K562 (cell line): ENCODE measurements around the gene FSTL1. TPM values are rescaled to one million over a fixed set of nuclear protein-coding genes. Genes with fewer than 3 reads are reported as not detected.

Experiments
- ATAC-seq: fragments of 200-7000 bp; cut with Tn5 transposase; 3 replicates; pipeline ENCODE4 v1.9.1; 2020; ENCODE audit warnings: moderate library complexity
- BruUV-seq: library from RNA; stranded (reverse); fragments of 400-500 nt; replicated peaks from 2 replicates; lab custom pipeline; 2021; lab: Mats Ljungman, UMichigan
- CTCF ChIA-PET: fragments of 300-600 bp; formaldehyde crosslinking; extraction: SDS; loops from one replicate; lab custom pipeline; 2021; ENCODE audit warnings: low intra/inter-chr PET ratio; lab: Yijun Ruan, JAX
- POLR2A ChIA-PET: fragments of 300-600, 350-650 bp; sonication (Branson Sonifier 250); formaldehyde crosslinking; extraction: SDS; loops from one replicate; lab custom pipeline; 2021; ENCODE audit warnings: antibody characterized with exemption, inconsistent platforms; lab: Yijun Ruan, JAX
- DNase-seq, 4 experiments: peaks; one replicate each; pipeline versions ENCODE4 v3.0.0 to v3.0.0-alpha.2; 2011 to 2018; ENCODE audit warnings: low spot score in 3 of 4, mixed read lengths in 3 of 4; ENCODE audit errors: extremely low read depth in 1 of 4
- FAIRE-seq: peaks from 2 replicates; lab custom pipeline; 2011; peaks lifted over from hg19 to GRCh38; lab: Jason Lieb, UNC
- H2AFZ ChIP-seq: 2 replicates; pipeline ENCODE4 v1.6.0; 2011; ENCODE audit warnings: low read depth, low read length, control low read depth, inconsistent platforms
- H3K27ac ChIP-seq: fragments of 200-600 bp; 3 replicates; pipeline ENCODE4 v1.8.0; 2011; ENCODE audit warnings: low read depth, mild to moderate bottlenecking, control low read depth, inconsistent platforms, low read length, moderate library complexity, mixed read lengths; ENCODE audit errors: extremely low read depth
- H3K27me3 ChIP-seq, 2 experiments: fragments of 300-600 bp in 1 of 2; 2 replicates in 1 of 2; 3 replicates in 1 of 2; pipeline versions ENCODE4 v1.6.0 to v1.8.0; 2011; ENCODE audit warnings: inconsistent platforms in 2 of 2, low read length in 2 of 2, mild to moderate bottlenecking in 1 of 2, mixed read lengths in 1 of 2, moderate library complexity in 1 of 2; ENCODE audit not compliant: control insufficient read depth in 2 of 2, insufficient read depth in 2 of 2
- H3K36me3 ChIP-seq: fragments of 300-600 bp; 3 replicates; pipeline ENCODE4 v1.8.0; 2011; ENCODE audit warnings: mild to moderate bottlenecking, low read length, inconsistent platforms; ENCODE audit not compliant: control insufficient read depth, insufficient read depth
- H3K4me1 ChIP-seq, 2 experiments: fragments of 200-600 bp in 1 of 2; replicated peaks in 1 of 2; 2 replicates in 1 of 2; 3 replicates in 1 of 2; pipeline versions ENCODE4 v1.5.1 to v1.8.0; 2011; ENCODE audit warnings: inconsistent platforms in 2 of 2, low read length in 2 of 2, mild to moderate bottlenecking in 1 of 2, mixed read lengths in 1 of 2, moderate library complexity in 1 of 2; ENCODE audit not compliant: control insufficient read depth in 2 of 2, insufficient read depth in 2 of 2
- H3K4me2 ChIP-seq: 2 replicates; pipeline ENCODE4 v1.6.1; 2011; ENCODE audit warnings: low read length, control low read depth, inconsistent platforms, mixed read lengths; ENCODE audit not compliant: insufficient read depth
- H3K4me3 ChIP-seq: fragments of 200-600 bp; sonication (generic), shearing (Covaris generic); 2 replicates; pipeline ENCODE4 v1.5.1; 2016; ENCODE audit warnings: control low read depth, inconsistent platforms
- H3K79me2 ChIP-seq: fragments of 200-600 bp; 3 replicates; pipeline ENCODE4 v1.8.0; 2011; ENCODE audit warnings: low read length, inconsistent platforms; ENCODE audit not compliant: control insufficient read depth, insufficient read depth
- H3K9ac ChIP-seq, 2 experiments: 2 replicates each; pipeline versions ENCODE4 v1.6.0 to v1.6.1; 2011; ENCODE audit warnings: low read depth in 2 of 2, low read length in 2 of 2, control low read depth in 1 of 2, inconsistent platforms in 1 of 2, mild to moderate bottlenecking in 1 of 2, mixed read lengths in 1 of 2; ENCODE audit not compliant: insufficient read depth in 1 of 2
- H3K9me1 ChIP-seq: one replicate; pipeline ENCODE4 v1.6.0; 2011; ENCODE audit warnings: inconsistent platforms, mild to moderate bottlenecking, low read length, moderate library complexity; ENCODE audit not compliant: control insufficient read depth, insufficient read depth
- H3K9me3 ChIP-seq: replicated peaks from 2 replicates; pipeline ENCODE4 v1.5.1; 2011; ENCODE audit warnings: low read depth, low read length, inconsistent platforms; ENCODE audit not compliant: control insufficient read depth, insufficient read depth
- H4K20me1 ChIP-seq: replicated peaks from 2 replicates; pipeline ENCODE4 v1.6.1; 2011; ENCODE audit warnings: low read length, inconsistent platforms, mixed read lengths; ENCODE audit not compliant: control insufficient read depth, insufficient read depth
- IRF2 ChIP-seq: sonication (generic); formaldehyde crosslinking; IDR thresholded peaks from 2 replicates; pipeline ENCODE4 v1.8.1; 2022; ENCODE audit warnings: mild to moderate bottlenecking, missing genetic modification reagents
- POU5F1 ChIP-seq: fragments of 150-350 bp; IDR thresholded peaks from 2 replicates; pipeline ENCODE4 v1.6.1; 2014; ENCODE audit warnings: borderline replicate concordance, low read length, low read depth, mild to moderate bottlenecking; ENCODE audit not compliant: partially characterized antibody
- PRMT5 ChIP-seq: sonication (generic); formaldehyde crosslinking; IDR thresholded peaks from 2 replicates; pipeline ENCODE4 v1.5.0; 2020; ENCODE audit warnings: missing genetic modification reagents
- SAFB2 ChIP-seq: fragments of 200-400 bp; formaldehyde crosslinking; IDR thresholded peaks from 2 replicates; pipeline ENCODE4 v1.6.1; 2018; ENCODE audit warnings: borderline replicate concordance, low read length, low read depth, moderate library complexity; ENCODE audit not compliant: severe bottlenecking
- TOE1 ChIP-seq, 2 experiments: fragments of 450-650 bp in 1 of 2; sonication (generic) in 1 of 2; formaldehyde crosslinking in 1 of 2; IDR thresholded peaks; 2 replicates each; pipeline versions ENCODE4 v1.7.1 to v1.8.0; 2016 to 2022; ENCODE audit warnings: borderline replicate concordance in 2 of 2, mild to moderate bottlenecking in 2 of 2, antibody characterized with exemption in 1 of 2, inconsistent platforms in 1 of 2, low read depth in 1 of 2, missing genetic modification reagents in 1 of 2, moderate library complexity in 1 of 2
- ZBTB40 ChIP-seq, 2 experiments: fragments of 450-650 bp in 1 of 2; sonication (generic) in 1 of 2; formaldehyde crosslinking in 1 of 2; IDR thresholded peaks; 2 replicates each; pipeline versions ENCODE4 v1.7.1 to v1.9.0; 2016 to 2022; ENCODE audit warnings: inconsistent platforms in 1 of 2, mild to moderate bottlenecking in 1 of 2, missing genetic modification reagents in 1 of 2
- WGBS: fragments of 100-300 bp; shearing (Covaris generic); methylation state at CpG from one replicate; pipeline ENCODE4 v1.1.6; 2016; ENCODE audit warnings: low coverage, mixed read lengths; ENCODE audit not compliant: insufficient coverage; ENCODE audit errors: missing lambda C conversion rate; 5-methylcytosine and 5-hydroxymethylcytosine counted together
- in situ Hi-C: fragments of 300-500 bp; cut with MboI; formaldehyde crosslinking; loops from 4 replicates; pipeline ENCODE4 v1.15.0; 2018; ENCODE audit warnings: inconsistent platforms, mixed read lengths
- intact Hi-C: fragments of 100-400 bp; cut with micrococcal nuclease; formaldehyde crosslinking; loops from 2 replicates; pipeline ENCODE4 v1.14.2; 2022
- polyA plus RNA-seq, 8 experiments: library from polyadenylated mRNA; depleted of rRNA in 4 of 8; stranded (reverse) in 5 of 8; unstranded in 3 of 8; fragments of >200 nt; fragmentation: Nextera tagmentation in 2 of 8; fragmentation: Illumina TruSeq in 1 of 8; extraction: Ambion mirVana in 2 of 8; extraction: Trizol in 1 of 8; gene quantifications; 2 replicates each; pipeline versions ENCODE4 v1.2.1 to v1.2.3, GENCODE V29; 2011 to 2014; ENCODE audit warnings: inconsistent platforms in 1 of 8, missing spikeins in 1 of 8
- total RNA-seq, 7 experiments: library from RNA; depleted of rRNA in 6 of 7; stranded (reverse); fragments of >200 nt in 6 of 7; fragmentation: Illumina TruSeq in 2 of 7; extraction: Trizol in 2 of 7; gene quantifications; 2 replicates each; pipeline versions ENCODE4 v1.2.1 to v1.2.3, GENCODE V29; 2011 to 2021; ENCODE audit warnings: low replicate concordance in 1 of 7

Gene FSTL1
- total and polyA plus RNA-seq, 9 of the 15 experiments (the other 6 are each of a cell fraction or from before 2014, with no cell fraction given): 0.01 to 0.58 (median 0.08) TPM; not detected in 2

- in situ Hi-C loops: loop anchor here (25.0 kb wide), 1 partner anchor 550 kb away; no protein-coding TSS in a partner anchor
- no peak for FAIRE-seq
- BruUV-seq: no TSS peak
Observed at GRCh38 chr3:120437559-120437958, 13.2 kb downstream of the FSTL1 start.

More at GRCh38 chr3:120437559-120437958, 13.2 kb downstream of the FSTL1 start:
- Histone ChIP-seq H3K9me1 (no peaks in the 10 kb centered on the region), H3K4me3 (no peak overlapping the region), H3K4me2 (no peak overlapping the region), H2AFZ (no peak overlapping the region), H3K79me2 (no peaks in the 10 kb centered on the region), H3K4me1 (no peaks in the 10 kb centered on the region), H4K20me1 (no peaks in the 10 kb centered on the region), H3K27ac (no peak overlapping the region), H3K9me3 (no peaks in the 10 kb centered on the region), H3K36me3 (no peaks in the 10 kb centered on the region), H3K27me3 (peaks cover 0 to 11% of the 10 kb centered on the region in 2 experiments; a peak in 2 of 5 replicates), H3K9ac (no peak overlapping the region)
- ChIA-PET CTCF (no interaction called here), POLR2A (no interaction called here)
- ATAC-seq: no peak
- DNase-seq: no peak
- TF ChIP-seq POU5F1 (no peak), PRMT5 (no peak), IRF2 (CRISPR knock-in tag) (no peak), TOE1 (IDR thresholded peaks at IDR 0.05; ENCODE audit: borderline replicate concordance) (no peak), TOE1 (CRISPR knock-in tag; IDR thresholded peaks at IDR 0.05; ENCODE audit: borderline replicate concordance, low read depth) (no peak), SAFB2 (no peak), ZBTB40 (IDR thresholded peaks at IDR 0.05) (no peak), ZBTB40 (CRISPR knock-in tag; IDR thresholded peaks at IDR 0.05) (no peak)
- 0% methylated on average over 2 of the region's 2 CpGs for WGBS
- intact Hi-C loops: no loop called here
